Stimulated activated naive CD8-positive, alpha-beta T cell treated with anti-CD3 and anti-CD28 coated beads, Interleukin-15, Interleukin-2, amounts not matched to agents 100 U/mL and 50 U/mL, for 24 hours (primary cell): ENCODE results near the gene REV1.
A peak's percentile ranks its signal among the peaks of the same experiment; 100 is the strongest.
"Not testable (repeated sequence)": the region's sequence is repeated elsewhere in the genome, so short reads cannot be mapped to it uniquely, and the experiment has no call there.

Source experiments
- ATAC-seq: fragments of 150-1000 bp; cut with Tn5 transposase; one replicate; pipeline ENCODE4 v1.10.0; 2021
- DNase-seq: peaks from one replicate; pipeline ENCODE4 v3.0.0; 2021

The REV1 gene

GRCh38 chr2:99403524-99403923 lies 86.3 kb downstream of the REV1 start:
- DNase-seq (no peak), ATAC-seq (no peak)

DNA sequence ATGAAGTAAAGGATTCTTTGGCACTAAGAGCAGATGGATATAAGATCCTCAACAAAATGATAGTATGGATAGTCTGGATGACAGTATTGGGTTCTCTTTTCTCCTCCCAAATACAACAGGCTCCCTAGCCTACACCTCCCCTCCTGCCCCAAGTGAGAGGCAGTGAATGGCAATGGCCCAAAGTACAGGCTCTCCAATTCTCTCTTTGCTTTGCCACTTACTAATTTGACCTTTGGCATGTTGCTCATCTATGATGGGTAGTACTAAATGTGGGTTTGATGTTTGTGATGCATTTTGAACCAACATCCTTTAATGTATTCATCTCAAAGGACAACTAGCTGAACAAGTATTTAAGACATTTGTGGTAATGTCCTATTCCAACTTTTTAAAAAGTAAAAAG lies 86.7 kb downstream of the REV1 start:
- no peak for DNase-seq
- peak; percentile 75 for ATAC-seq

DNA sequence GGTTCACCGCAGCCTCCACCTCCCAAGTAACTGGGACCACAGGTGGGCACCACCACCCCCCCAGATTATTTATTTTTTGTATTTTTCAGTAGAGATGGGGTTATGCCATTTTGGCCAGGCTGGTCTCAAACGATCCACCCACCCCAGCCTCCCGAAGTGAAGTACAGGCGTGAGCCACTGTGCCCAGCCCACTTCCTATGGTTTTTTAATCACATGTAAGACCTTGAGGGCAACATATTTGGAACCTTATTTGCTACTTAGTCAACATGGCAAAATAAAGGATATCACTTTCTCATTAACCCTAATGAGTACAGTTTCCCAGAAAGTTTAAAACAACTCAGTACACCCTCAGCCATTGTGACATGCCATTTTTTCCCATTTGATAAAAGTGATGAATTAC lies 88.0 kb downstream of the REV1 start:
- ATAC-seq: no peak
- no peak for DNase-seq

DNA sequence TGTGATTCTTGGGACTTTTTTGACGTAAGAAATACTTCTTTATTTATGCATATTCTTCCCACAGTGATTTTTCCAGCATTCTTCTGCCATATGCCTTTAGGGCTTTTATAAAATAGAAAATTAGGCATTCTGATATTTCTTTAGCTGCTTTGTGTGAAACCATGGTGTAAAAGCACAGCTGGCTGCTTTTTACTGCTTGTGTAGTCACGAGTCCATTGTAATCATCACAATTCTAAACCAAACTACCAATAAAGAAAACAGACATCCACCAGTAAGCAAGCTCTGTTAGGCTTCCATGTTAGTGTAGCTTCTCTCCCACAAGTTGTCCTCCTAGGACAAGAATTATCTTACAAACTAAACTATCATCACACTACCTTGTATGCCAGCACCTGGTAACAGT lies 90.0 kb downstream of the REV1 start:
- ATAC-seq: no peak
- DNase-seq: no peak

- no peak for ATAC-seq
- no peak for DNase-seq
Measured at GRCh38 chr2:99399063-99399462, 90.8 kb downstream of the REV1 start.

DNA sequence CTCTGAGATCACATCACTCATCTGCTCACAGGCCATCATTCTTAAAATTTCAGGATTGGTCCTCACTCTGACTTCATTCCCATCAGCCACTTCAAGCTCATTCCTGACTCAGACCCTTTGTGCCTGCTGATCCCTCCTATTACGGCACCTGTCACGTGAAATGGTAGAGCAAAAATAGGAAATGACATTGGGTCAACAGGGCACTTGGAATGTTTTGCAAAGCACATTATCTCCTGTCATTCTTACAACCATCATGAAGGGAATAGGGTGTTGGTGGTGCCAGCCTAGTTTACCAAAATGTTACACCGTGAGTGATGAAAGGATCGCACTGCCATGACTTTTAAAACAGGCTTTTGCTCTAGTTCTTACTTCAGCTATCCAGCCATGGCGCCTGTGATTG lies 91.5 kb downstream of the REV1 start:
- ATAC-seq: no peak

GRCh38 chr2:99397266-99397920 lies 92.4 kb downstream of the REV1 start:
- ATAC-seq (no peak), DNase-seq (no peak)

More for the DNA sequence above, 91.5 kb downstream of the REV1 start:
- DNase-seq: no peak

- no peak for DNase-seq
- ATAC-seq: no peak
Measured at GRCh38 chr2:99395589-99396130, 94.2 kb downstream of the REV1 start.

- ATAC-seq: no peak
- DNase-seq: no peak
Measured at GRCh38 chr2:99389946-99390345, 99.9 kb downstream of the REV1 start.

DNA sequence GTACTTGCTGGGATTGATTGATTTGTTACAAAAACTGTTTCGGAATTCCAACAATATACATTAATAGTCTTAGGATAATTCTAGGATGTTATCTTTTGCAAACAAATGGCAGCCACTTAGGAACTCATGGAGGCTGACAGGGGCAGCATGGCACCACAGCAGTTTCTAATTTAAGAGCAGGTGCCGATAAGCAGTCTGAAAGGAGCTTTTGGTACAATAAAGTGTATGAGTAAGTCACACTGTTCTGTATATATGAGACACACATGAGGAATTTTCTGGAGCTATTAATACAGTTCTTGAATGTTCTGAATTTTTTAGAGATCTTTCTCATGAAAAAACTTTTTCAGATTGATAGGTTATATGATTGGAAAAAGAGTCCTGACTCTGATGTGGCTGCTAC lies 100.4 kb downstream of the REV1 start:
- no peak for DNase-seq
- ATAC-seq: no peak

GRCh38 chr2:99388892-99389291 lies 100.9 kb downstream of the REV1 start:
- no peak for ATAC-seq
- no peak for DNase-seq

- no peak for ATAC-seq
- DNase-seq: no peak
Measured at GRCh38 chr2:99386011-99386410, 103.8 kb downstream of the REV1 start.

GRCh38 chr2:99382143-99382542 lies 107.7 kb downstream of the REV1 start:
- DNase-seq (no peak), ATAC-seq (no peak)

- ATAC-seq: no peak
- DNase-seq: no peak
Measured at GRCh38 chr2:99380376-99381010, 109.3 kb downstream of the REV1 start.

GRCh38 chr2:99377879-99378278 lies 111.9 kb downstream of the REV1 start:
- DNase-seq: no peak
- peak; percentile 72 for ATAC-seq

DNA sequence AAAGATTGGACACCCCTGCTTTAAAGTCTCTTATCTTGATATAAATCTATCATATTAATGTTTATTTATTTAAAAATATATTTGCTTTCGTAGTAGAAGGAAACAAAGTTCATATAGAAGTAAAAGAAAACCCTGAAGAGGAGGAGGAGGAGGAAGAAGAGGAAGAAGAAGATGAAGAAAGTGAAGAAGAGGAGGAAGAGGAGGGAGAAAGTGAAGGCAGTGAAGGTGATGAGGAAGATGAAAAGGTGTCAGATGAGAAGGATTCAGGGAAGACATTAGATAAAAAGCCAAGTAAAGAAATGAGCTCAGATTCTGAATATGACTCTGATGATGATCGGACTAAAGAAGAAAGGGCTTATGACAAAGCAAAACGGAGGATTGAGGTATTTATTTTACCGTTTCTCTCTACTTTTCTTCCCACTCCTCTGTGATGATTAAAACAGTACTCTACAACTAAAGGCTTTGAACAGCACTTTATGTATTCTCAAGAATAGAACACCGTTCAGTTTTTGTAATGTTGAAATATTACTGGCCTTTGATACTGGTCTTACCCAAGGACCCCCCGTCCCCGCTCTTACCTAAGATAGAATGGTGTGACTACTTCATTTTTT lies 113.5 kb downstream of the REV1 start:
- DNase-seq: no peak
- no peak for ATAC-seq

DNA sequence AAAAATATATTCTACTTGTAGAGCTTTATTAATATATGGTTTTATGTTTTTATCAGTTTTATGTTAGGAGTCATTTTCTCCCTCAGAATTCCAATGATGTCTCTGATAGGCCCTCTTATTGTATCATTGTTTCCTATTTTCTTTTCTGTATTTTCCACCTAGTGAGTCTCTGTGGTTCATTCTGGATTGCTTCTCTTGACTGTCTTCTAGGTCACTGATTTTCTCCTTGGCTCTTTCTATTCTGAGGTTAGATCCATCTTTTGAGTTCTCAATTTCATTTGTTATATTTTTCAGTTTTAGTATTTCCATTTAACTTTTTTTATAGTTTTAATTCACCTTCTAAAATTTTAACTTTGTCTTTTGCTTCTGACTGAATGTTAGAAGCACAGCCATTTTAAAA lies 115.1 kb downstream of the REV1 start:
- ATAC-seq (no peak), DNase-seq (no peak)

DNA sequence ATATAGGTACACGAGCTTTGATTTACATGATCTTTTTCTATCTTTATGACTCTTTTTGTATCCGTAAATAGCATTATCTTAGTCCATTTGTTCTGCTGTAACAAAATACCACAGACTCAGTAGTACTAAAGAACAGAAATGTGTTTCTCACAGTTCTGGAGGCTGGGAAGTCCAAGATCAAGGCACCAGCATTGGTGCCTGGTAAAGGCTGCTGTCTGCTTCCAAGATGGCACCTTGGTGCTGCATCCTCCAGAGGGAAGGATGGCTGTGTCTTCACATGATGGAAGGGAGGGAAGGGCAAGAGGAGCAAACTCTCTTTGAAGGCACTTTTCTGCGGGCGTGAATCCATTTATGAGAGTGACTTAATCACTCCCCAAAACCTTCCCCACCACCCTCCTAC lies 116.7 kb downstream of the REV1 start:
- ATAC-seq: no peak

GRCh38 chr2:99368854-99369253 lies 121.0 kb downstream of the REV1 start:
- not testable (repeated sequence) for ATAC-seq, DNase-seq

More for the DNA sequence above, 116.7 kb downstream of the REV1 start:
- no peak for DNase-seq

DNA sequence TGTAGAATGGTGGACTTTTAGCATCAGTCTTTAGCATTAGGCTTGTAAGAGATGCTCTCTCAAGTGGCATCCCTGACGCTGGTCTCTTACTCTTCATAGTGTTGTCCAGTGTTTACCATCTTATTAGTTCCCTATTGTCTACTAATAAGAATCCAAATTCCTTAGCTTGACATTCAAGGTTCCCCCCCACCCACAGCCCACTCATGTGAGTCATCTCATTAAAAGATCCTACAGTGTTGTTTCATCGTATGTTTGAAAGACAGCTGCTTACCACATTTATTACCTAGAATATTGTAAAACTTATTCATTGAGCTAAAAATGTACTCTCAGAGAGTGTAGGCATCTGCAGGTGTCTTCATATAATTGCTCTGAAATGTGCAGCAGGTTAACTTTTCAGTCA lies 124.2 kb downstream of the REV1 start:
- ATAC-seq (no peak), DNase-seq (no peak)

DNA sequence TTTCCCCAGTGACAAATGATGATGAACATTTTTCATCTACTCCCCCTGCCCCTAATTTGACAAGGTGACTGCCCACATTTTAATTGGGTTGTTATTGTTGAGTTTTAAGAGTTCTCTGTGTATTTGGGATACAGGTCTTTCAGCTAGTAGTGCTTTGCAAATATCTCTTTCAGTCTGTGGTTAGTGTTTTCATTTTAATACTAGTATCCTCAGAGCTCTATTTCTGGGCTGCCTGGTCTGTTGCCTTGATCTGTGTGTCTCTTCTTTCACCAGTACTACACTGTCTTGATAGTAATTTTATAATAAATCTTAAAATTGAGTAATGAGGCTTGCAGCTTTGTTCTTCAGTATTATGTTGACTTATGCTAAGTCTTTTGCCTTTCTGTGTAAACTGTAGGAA lies 133.0 kb downstream of the REV1 start:
- DNase-seq (no peak), ATAC-seq (no peak)

DNA sequence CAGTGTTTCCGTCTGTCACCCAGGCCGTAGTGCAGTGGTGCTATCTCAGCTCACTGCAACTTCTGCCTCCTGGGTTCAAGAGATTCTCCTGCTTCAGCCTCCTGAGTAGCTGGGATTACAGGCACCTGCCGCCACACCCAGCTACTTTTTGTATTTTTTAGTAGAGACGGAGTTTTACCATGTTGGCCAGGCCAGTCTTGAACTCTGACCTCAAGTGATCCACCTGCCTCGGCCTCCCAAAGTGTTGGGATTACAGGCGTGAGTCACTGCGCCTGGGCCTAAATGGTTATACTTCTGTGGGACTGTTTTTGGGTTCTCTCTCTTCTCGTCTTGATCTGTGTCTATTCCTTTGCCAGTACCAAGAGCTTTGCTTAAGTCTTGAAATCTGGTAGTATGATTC lies 135.0 kb downstream of the REV1 start:
- not testable (repeated sequence) for ATAC-seq

DNA sequence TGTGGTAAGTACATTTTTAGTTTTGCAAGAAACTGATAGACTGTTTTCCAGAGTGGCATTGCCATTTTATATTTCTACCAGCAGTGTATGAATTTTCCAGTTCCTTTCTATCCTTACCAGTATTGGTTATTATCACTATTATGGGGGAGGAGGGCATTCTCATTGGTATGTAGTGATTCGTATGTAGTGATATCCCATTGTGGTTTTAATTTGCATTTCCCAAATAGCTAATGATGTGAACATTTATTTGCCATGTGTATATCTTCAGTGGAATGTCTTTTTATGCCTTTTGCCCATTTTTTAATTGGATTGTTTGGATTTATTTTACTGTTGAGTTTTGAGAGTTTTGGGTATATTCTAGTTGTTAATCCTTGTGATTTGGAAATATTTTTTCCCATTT lies 135.7 kb downstream of the REV1 start:
- no peak for ATAC-seq
- DNase-seq: no peak

More for the DNA sequence above, 135.0 kb downstream of the REV1 start:
- DNase-seq: not testable (repeated sequence)
